Ishikawa (cell line): ENCODE measurements around the gene KSR2.

Experiments used
- CEBPB ChIP-seq: IDR thresholded peaks from 2 replicates; pipeline ENCODE4 v1.6.1; 2012
- CREB1 ChIP-seq: IDR thresholded peaks from 2 replicates; pipeline ENCODE4 v1.6.1; 2012; ENCODE audit warnings: low read depth
- EGR1 ChIP-seq: IDR thresholded peaks from 2 replicates; pipeline ENCODE4 v1.6.1; 2012
- EP300 ChIP-seq: IDR thresholded peaks from 2 replicates; pipeline ENCODE4 v1.6.1; 2012; ENCODE audit warnings: borderline replicate concordance
- NFIC ChIP-seq: IDR thresholded peaks from 2 replicates; pipeline ENCODE4 v1.6.1; 2012
- RAD21 ChIP-seq: IDR thresholded peaks from 2 replicates; pipeline ENCODE4 v1.6.1; 2012; ENCODE audit warnings: low read depth
- REST ChIP-seq: IDR thresholded peaks from 2 replicates; pipeline ENCODE4 v1.6.1; 2012; ENCODE audit warnings: low read depth, mild to moderate bottlenecking
- TAF1 ChIP-seq: IDR thresholded peaks from 2 replicates; pipeline ENCODE4 v1.6.1; 2012; ENCODE audit warnings: low read depth, mild to moderate bottlenecking
- TCF12 ChIP-seq: IDR thresholded peaks from 2 replicates; pipeline ENCODE4 v1.6.1; 2012; ENCODE audit warnings: low read depth
- TEAD4 ChIP-seq: IDR thresholded peaks from 2 replicates; pipeline ENCODE4 v1.6.1; 2012
- YY1 ChIP-seq: IDR thresholded peaks from 2 replicates; pipeline ENCODE4 v1.6.1; 2012; ENCODE audit warnings: low read depth
- ZBTB7A ChIP-seq: IDR thresholded peaks from 2 replicates; pipeline ENCODE4 v1.6.1; 2012; ENCODE audit warnings: low read depth
- TF ChIP-seq, protein P1 (sequence below): IDR thresholded peaks from 2 replicates; pipeline ENCODE4 v1.6.1; 2012
- TF ChIP-seq, protein P2 (sequence below): IDR thresholded peaks from 2 replicates; pipeline ENCODE4 v1.6.1; 2012

DNA sequence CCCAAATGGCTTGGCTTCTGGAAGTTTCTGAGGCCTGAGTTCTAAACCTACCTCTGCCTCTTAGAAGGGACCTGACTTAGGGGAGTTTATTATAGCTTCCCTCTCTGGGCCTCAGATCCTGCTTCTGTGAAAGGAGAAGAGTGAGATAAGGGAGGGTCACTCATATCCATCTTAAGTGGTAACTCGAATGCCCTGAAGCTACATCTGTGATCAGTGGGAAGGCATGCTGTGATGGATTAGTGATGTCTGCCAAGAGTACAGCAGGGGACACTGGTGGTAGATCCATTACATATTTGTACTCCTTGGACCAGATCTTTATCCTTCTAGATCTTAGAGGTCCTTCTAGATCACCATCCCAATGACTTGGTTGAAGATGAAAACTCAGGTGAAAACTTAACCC is 509.6 kb downstream of the KSR2 start:
- TF ChIP-seq CREB1: no peak
- TF ChIP-seq, protein P1, sequence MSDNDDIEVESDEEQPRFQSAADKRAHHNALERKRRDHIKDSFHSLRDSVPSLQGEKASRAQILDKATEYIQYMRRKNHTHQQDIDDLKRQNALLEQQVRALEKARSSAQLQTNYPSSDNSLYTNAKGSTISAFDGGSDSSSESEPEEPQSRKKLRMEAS: no peak
- no peak for TF ChIP-seq EGR1
- TF ChIP-seq TAF1: no peak
- no peak for TF ChIP-seq CEBPB
- no peak for TF ChIP-seq EP300
- TF ChIP-seq YY1: no peak
- no peak for TF ChIP-seq RAD21
- TF ChIP-seq REST: no peak
- TF ChIP-seq NFIC: no peak
- no peak for TF ChIP-seq TEAD4
- no peak for TF ChIP-seq ZBTB7A
- TF ChIP-seq TCF12: no peak
- TF ChIP-seq, protein P2, sequence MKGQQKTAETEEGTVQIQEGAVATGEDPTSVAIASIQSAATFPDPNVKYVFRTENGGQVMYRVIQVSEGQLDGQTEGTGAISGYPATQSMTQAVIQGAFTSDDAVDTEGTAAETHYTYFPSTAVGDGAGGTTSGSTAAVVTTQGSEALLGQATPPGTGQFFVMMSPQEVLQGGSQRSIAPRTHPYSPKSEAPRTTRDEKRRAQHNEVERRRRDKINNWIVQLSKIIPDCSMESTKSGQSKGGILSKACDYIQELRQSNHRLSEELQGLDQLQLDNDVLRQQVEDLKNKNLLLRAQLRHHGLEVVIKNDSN: no peak
